Measurements from ENCODE around the gene GSTM2.
"Not testable (repeated sequence)": the region's sequence is repeated elsewhere in the genome, so short reads cannot be mapped to it uniquely, and the experiment has no call there.

The GSTM2 gene

GRCh38 chr1:109644670-109645069, 23.2 kb upstream of the GSTM2 start:
- DNase-seq (ENCODE audit: low spot score), result no peak

DNA sequence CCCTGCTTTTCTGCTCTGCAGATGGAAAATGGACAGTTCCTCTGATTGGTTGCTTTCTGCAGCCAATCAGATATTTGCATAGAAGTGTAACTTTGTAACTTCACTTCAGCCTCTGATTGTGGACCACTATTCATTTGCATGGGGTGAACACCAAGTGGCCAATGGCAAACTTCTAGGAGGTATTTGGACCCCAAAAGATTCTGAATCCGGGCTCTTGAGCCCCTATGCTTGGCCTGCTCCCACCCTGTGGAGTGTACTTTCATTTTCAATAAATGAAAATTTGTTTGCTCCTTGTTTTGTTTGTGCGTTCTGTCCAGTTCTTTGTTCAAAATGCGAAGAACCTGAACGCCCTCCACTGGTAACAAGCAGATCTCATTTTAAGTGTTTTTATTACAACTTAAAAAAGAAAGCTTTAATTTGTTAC, 18.4 kb upstream of the GSTM2 start:
- peak; percentile 65 for DNase-seq (ENCODE audit: low spot score)

DNA sequence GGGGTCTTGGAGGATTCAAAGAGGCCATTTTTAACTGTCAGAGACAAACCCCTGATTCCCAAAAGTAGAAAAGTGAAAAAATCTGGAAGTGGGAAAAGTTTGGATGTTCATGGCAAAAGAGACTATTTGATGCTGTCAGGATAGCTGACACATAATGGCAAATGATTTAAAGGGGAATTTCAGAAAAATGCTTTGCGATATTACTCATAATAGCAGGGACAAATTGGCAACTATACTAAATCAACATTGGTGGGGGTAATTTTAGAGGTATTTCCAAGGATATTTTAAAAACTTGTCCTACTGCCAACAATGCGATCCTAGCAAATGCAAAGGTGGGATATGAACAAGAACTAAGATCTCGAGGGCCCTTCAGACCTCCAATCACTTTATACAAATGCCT, 17.2 kb upstream of the GSTM2 start:
- no peak for DNase-seq (ENCODE audit: low spot score)

DNA sequence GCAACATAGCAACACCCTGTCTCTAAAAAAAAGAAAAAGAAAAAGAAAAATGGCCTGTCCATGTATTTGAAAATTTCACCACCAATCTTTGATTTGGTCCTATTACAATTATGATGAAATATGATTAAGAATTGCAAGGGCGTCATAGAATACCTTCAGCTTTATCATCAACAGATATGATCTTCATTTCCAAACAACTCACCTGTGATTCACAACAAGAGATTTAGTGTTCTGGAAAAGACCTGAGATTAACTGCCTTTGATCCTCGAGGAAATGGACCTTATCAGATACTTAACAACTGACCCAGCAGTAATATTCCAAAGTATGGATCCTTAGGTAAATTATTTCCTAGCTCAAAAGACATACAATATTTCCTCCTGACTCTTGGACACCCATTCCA, 15.5 kb upstream of the GSTM2 start:
- no peak for DNase-seq (ENCODE audit: low spot score)

- no peak for DNase-seq (ENCODE audit: low spot score)
These were observed 14.6 kb upstream of the GSTM2 start for GRCh38 chr1:109653306-109653705.

GRCh38 chr1:109654519-109654918, 13.3 kb upstream of the GSTM2 start:
- no peak for DNase-seq (ENCODE audit: low spot score)

GRCh38 chr1:109655615-109656519, 12.0 kb upstream of the GSTM2 start, which contains the start of gene GSTM4:
TSS of gene GSTM4 (plus strand) at chr1:109656099. CDS start at chr1:109656390, 291 bp downstream.
- peak; percentile 83 for DNase-seq (ENCODE audit: low spot score)

DNA sequence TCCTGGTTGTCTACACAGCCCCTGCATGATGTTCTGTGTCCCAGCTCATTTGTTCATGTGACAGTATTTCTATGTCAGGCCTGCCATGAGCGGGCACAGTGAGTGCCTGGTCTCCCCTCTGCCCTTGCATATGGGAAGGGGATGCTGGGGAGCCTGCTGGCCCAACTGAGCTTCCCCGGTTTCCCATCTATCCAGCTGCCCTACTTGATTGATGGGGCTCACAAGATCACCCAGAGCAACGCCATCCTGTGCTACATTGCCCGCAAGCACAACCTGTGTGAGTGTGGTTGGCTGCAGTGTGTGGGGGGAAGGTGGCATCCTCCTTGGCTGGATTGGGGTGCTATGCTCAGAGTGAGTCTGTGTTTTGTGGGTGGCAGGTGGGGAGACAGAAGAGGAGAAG, 10.5 kb upstream of the GSTM2 start:
- DNase-seq (ENCODE audit: low spot score), result no peak

DNA sequence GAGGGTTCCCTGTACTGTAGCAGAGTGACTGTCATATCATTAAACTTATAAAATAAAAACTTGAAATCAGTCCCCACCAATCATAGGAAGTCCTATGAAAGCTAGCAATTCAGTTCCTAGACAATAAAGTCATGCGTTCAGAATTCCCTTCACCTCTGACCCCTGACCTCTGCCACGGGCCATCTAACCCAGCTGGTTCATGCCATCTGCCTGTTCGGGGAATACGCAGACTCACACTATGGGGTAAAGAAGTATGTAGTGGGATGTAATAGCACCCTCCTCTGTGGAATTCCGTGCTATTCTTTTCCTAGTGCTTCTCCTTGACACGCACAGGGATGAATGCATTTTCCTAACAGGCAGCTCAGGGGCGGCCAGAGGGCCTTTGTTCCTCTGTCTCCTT, 9.9 kb upstream of the GSTM2 start:
- DNase-seq (ENCODE audit: low spot score), result no peak

- no peak for DNase-seq (ENCODE audit: low spot score)
These were observed 9.3 kb upstream of the GSTM2 start for GRCh38 chr1:109658533-109659042.

- no peak for DNase-seq (ENCODE audit: low spot score)
These were observed 8.7 kb upstream of the GSTM2 start for GRCh38 chr1:109659145-109659544.

DNA sequence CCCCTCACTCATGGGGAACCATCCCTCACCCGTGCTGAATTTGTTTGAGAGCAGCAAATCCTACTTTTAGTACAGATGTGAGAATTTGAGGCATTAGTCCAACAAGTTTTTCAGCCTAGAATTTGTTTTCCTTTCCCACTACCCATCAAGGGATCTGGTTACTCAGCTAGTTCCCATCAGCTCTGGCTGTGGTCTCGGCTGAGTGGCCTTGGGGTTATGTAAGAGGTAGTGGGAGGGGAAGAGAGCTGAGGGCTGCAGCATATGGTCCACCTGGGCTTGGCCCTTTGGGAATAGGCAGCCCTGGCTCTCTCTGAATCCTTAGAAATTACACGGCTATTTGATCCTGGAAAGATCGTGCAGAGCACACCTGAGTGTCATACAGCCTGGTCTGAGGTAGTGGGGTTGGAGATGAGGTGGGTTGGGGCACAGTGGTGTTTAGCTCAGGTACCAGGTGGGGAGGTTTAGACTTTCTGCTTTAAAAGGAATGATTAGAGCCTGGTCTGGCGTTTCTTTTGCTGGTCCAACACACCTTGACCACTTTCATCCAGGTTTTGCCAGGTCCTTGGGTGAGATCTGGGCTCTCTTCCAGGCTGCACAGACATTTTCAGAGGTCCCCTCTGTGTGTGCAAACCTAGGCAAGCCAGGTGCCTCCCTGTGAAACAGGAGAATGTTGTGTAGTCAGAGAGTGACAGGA, 7.7 kb upstream of the GSTM2 start:
- DNase-seq (ENCODE audit: low spot score), result no peak

DNA sequence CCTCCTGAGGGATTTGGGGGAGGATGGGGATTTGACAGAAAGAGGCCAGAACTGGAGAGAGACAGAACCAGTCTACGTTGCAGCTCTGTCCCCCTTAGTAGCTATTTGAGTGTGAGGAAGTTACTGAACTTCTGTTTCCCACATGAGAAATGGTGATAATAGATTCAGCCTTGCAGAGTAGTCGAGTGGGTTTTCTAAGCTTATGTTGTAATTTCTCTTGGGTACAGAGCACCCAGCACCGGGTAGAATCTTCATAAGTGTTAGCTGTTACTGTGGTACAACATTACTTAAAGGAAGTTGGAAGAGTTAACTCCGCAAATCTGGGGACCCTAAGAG, 7.2 kb upstream of the GSTM2 start:
- not testable (repeated sequence) for DNase-seq (ENCODE audit: low spot score)

DNA sequence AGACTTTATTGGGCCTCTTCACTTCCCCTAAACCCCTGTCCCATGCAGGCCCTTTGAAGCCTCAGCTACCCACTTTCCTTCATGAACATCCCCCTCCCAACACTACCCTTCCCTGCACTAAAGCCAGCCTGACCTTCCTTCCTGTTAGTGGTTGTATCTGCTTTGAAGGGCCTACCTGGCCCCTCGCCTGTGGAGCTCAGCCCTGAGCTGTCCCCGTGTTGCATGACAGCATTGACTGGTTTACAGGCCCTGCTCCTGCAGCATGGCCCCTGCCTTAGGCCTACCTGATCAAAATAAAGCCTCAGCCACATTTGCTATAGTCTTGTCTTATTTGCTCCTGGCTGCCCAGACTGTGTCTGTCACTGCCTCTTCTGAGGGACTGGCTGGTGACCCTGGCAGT, 6.5 kb upstream of the GSTM2 start:
- DNase-seq (ENCODE audit: low spot score), result no peak

DNA sequence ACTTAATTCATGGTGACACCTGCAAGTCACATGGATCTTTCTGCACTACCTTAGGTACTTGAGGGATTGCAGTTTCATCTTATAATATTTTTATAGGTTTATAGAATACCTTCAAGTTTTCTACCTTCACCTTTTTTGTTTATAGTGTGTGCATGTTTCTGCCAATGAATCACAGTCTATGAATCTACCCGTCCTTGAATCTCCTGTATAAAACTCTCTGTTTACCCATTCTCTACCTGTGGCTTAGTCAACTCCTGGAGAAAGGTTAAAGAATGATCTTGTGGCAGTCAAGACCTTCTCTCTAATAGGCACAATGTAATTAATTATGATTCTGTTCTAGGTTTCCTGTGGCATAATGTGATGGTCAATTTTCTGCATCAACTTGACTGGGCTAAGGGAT, 3.2 kb upstream of the GSTM2 start:
- DNase-seq (ENCODE audit: low spot score), result no peak

- peak; percentile 3 for DNase-seq (ENCODE audit: low spot score)
These were observed 392 bp downstream of the GSTM2 start for GRCh38 chr1:109668123-109668775.

DNA sequence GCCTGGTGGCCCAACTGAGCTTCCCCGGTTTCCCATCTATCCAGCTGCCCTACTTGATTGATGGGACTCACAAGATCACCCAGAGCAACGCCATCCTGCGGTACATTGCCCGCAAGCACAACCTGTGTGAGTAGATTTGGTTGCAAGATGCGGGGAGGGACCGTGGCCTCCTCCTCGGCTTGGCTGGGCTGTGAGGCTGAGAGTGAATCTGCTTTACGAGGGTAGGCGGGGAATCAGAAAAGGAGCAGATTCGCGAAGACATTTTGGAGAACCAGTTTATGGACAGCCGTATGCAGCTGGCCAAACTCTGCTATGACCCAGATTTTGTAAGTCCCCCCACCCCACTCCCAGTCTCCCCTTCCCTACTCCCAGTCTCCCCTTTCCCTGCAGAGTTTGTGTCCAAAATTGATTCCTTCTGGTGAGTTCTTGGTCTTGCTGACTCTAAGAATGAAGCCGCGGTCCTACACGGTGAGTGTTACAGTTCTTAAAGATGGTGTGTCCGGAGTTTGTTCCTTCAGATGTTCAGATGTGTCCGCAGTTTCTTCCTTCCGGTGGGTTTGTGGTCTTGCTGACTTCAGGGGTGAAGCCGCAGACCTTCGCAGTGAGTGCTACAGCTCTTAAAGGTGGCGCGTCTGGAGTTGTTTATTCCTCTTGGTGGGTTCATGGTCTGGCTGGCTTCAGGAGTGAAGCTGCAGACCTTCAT, 1.5 kb downstream of the GSTM2 start:
- peak; percentile 1 for DNase-seq (ENCODE audit: low spot score)

- not testable (repeated sequence) for DNase-seq (ENCODE audit: low spot score)
These were observed 2.1 kb downstream of the GSTM2 start for GRCh38 chr1:109669949-109670302.

DNA sequence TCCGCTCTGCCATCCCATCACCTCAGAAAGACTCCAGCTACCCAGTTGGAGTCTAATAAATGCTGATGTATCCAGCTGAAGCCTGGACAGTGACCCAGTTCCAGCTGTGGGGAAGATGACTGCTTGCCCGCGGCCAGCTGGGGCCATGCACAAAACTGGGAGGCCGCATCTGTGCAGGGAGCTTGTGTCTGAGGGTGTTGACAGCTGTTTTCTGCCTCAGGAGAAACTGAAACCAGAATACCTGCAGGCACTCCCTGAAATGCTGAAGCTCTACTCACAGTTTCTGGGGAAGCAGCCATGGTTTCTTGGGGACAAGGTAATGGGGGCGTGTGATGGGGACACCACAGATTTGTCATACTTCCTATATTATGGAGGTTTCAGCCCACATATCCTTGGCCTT, 3.2 kb downstream of the GSTM2 start:
- peak; percentile 0 for DNase-seq (ENCODE audit: low spot score)

DNA sequence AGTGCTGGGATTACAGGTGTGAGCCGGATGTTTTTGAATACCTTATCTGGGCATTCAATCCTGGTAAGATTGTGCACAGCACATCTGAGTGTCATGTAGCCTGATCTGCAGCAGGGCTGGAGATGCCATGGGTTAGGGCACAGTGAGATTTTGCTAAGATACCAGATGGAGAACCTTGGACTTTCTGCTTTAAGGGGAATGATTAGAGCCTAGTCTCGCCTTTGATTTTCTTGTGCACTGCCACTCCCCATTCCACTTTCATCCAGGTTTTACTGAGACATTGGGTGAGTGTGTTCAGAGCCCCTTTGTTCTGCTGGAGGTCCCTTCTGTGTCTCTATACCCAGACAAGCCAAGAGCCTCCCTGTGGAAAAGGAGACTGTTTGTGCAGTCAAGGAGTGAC, 6.0 kb downstream of the GSTM2 start:
- peak; percentile 0 for DNase-seq (ENCODE audit: low spot score)

- DNase-seq (ENCODE audit: low spot score), result peak; percentile 0
These were observed 9.0 kb downstream of the GSTM2 start for GRCh38 chr1:109676683-109677381.
